GM21447 (cell line): ENCODE measurements around the gene SRRM1.
"Not testable (repeated sequence)": the region's sequence is repeated elsewhere in the genome, so short reads cannot be mapped to it uniquely, and the experiment has no call there.

ENCODE experiments used
- ATAC-seq: cut with Tn5 transposase; IDR thresholded peaks from one replicate; pipeline ENCODE4 v1.9.1; 2021; ENCODE audit not compliant: unreplicated experiment

SRRM1 gene

GRCh38 chr1:24713736-24714135, 70.6 kb downstream of the SRRM1 start:
- ATAC-seq: no peak

- ATAC-seq: no peak
Measured at GRCh38 chr1:24714859-24715520, 71.9 kb downstream of the SRRM1 start.

- ATAC-seq: no peak
Measured at GRCh38 chr1:24715658-24716057, 72.6 kb downstream of the SRRM1 start.

- ATAC-seq: no peak
Measured at GRCh38 chr1:24717887-24718650, 75.0 kb downstream of the SRRM1 start.

DNA sequence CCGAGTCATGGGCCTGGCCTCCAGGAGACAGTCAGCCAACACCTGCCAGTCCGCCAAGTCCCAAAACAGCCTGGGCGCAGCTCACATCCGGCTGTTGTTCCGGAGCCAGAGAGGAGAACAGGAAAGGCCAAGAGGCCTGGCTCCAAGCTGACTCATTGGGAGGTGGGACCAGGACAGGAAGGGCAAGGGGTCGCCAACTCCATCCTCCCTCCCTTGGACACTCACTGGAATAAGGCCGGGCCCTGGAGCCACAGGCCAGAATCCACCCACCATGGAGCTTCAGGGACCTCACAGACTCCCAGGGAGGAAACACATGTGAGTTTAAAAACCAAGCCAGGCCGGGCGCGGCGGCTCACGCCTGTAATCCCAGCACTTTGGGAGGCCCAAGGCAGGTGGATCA, 77.0 kb downstream of the SRRM1 start:
- no peak for ATAC-seq

DNA sequence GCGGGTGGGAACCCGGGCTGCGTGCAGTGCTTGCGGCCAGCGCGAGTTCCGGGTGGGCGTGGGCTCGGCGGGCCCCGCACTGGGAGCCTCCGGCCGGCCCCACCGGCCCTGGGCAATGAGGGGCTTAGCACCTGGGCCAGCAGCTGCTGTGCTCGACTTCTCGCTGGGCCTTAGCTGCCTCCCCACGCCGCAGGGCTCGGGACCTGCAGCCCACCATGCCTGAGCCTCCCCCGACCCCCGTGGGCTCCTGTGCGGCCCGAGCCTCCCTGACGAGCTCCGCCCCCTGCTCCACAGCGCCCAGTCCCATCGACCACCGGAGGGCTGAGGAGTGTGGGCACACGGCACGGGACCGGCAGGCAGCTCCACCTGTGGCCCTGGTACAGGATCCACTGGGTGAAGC, 78.4 kb downstream of the SRRM1 start:
- ATAC-seq: no peak

DNA sequence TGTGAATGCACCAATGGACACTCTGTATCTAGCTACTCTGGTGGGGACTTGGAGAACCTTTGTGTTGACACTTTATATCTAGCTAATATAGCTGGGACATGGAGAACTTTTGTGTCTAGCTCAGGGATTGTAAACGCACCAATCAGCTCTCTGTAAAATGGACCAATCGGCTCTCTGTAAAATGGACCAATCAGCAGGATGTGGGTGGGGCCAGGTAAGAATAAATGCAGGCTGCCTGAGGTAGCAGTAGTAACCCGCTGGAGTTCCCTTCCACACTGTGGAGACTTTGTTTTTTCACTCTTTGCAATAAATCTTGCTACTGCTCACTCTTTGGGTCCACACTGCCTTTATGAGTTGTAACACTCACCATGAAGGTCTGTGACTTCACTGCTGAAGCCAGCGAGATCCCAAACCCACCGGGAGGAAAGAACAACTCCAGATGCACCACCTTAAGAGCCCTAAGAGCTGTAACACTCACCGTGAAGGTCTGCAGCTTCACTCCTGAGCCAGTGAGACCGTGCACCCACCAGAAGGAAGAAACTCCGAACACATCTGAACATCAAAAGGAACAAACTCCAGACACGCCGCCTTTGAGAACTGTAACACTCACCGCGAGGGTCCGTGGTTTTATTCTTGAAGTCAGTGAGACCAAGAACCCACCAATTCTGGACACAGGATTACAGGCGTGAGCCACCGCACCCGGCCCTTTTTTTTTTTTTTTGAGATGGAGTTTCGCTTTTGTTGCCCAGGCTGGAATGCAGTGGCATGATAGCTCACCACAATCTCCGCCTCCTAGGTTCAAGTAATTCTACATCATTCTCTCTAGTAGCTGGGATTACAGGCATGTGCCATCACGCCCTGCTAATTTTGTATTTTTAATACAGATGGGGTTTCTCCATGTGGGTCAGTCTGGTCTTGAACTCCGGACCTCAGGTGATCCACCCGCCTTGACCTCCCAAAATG, 79.3 kb downstream of the SRRM1 start:
- not testable (repeated sequence) for ATAC-seq
